CD1c-positive myeloid dendritic cell (primary cell): ENCODE data around the gene NAGPA.
"Not testable (repeated sequence)": the region's sequence is repeated elsewhere in the genome, so short reads cannot be mapped to it uniquely, and the experiment has no call there.

Experiments
- DNase-seq: peaks from one replicate; pipeline ENCODE4 v3.0.0-alpha.2; 2016; ENCODE audit errors: extremely low spot score

Gene NAGPA

GRCh38 chr16:5033256-5034166, at the start of gene NAGPA:
TSS of gene NAGPA (minus strand) at chr16:5033935. CDS start at chr16:5033914, 21 bp downstream.
- DNase-seq: peak; percentile 85

GRCh38 chr16:5080996-5081395, 47.3 kb upstream of the NAGPA start:
- not testable (repeated sequence) for DNase-seq

- not testable (repeated sequence) for DNase-seq
Observed at GRCh38 chr16:5080461-5080860, 46.7 kb upstream of the NAGPA start.

GRCh38 chr16:5078626-5079025, 44.9 kb upstream of the NAGPA start:
- no peak for DNase-seq

- no peak for DNase-seq
Observed at GRCh38 chr16:5077304-5077703, 43.6 kb upstream of the NAGPA start.

GRCh38 chr16:5075637-5076036, 41.9 kb upstream of the NAGPA start:
- DNase-seq: no peak

GRCh38 chr16:5073771-5074170, 40.0 kb upstream of the NAGPA start:
- DNase-seq: not testable (repeated sequence)

GRCh38 chr16:5073279-5073629, 39.5 kb upstream of the NAGPA start:
- no peak for DNase-seq

GRCh38 chr16:5072334-5073278, 38.9 kb upstream of the NAGPA start:
- no peak for DNase-seq

GRCh38 chr16:5071681-5072333, 38.1 kb upstream of the NAGPA start, which contains the start of gene ALG1:
TSS of gene ALG1 (plus strand) at chr16:5071843. CDS start at chr16:5071850, 7 bp downstream.
- peak; percentile 94 for DNase-seq

GRCh38 chr16:5071341-5071680, 37.6 kb upstream of the NAGPA start:
- no peak for DNase-seq

GRCh38 chr16:5070431-5071186, 36.9 kb upstream of the NAGPA start:
- DNase-seq: no peak

GRCh38 chr16:5069854-5070253, 36.1 kb upstream of the NAGPA start:
- DNase-seq: no peak

GRCh38 chr16:5069048-5069447, 35.3 kb upstream of the NAGPA start:
- DNase-seq: no peak

- no peak for DNase-seq
Observed at GRCh38 chr16:5066511-5066910, 32.8 kb upstream of the NAGPA start.

- DNase-seq: no peak
Observed at GRCh38 chr16:5065813-5066212, 32.1 kb upstream of the NAGPA start, which contains the start of gene C16orf89. TSS of gene C16orf89 (minus strand) at chr16:5065956. CDS start at chr16:5065908, 48 bp downstream.

GRCh38 chr16:5065326-5065725, 31.6 kb upstream of the NAGPA start:
- DNase-seq: no peak

- no peak for DNase-seq
Observed at GRCh38 chr16:5064915-5065314, 31.2 kb upstream of the NAGPA start.

- DNase-seq: no peak
Observed at GRCh38 chr16:5062790-5063765, 29.3 kb upstream of the NAGPA start.

- DNase-seq: no peak
Observed at GRCh38 chr16:5062051-5062450, 28.3 kb upstream of the NAGPA start.
